ENCODE data around the gene PPP1CB. TPM values are rescaled to one million over a fixed set of nuclear protein-coding genes. Genes with fewer than 3 reads are reported as not detected.

Gene PPP1CB
- total and polyA plus RNA-seq, 10 of the 15 experiments (the other 5 are each of a cell fraction or from before 2014, with no cell fraction given) = 37.5 to 176 (median 84.9) TPM

DNA sequence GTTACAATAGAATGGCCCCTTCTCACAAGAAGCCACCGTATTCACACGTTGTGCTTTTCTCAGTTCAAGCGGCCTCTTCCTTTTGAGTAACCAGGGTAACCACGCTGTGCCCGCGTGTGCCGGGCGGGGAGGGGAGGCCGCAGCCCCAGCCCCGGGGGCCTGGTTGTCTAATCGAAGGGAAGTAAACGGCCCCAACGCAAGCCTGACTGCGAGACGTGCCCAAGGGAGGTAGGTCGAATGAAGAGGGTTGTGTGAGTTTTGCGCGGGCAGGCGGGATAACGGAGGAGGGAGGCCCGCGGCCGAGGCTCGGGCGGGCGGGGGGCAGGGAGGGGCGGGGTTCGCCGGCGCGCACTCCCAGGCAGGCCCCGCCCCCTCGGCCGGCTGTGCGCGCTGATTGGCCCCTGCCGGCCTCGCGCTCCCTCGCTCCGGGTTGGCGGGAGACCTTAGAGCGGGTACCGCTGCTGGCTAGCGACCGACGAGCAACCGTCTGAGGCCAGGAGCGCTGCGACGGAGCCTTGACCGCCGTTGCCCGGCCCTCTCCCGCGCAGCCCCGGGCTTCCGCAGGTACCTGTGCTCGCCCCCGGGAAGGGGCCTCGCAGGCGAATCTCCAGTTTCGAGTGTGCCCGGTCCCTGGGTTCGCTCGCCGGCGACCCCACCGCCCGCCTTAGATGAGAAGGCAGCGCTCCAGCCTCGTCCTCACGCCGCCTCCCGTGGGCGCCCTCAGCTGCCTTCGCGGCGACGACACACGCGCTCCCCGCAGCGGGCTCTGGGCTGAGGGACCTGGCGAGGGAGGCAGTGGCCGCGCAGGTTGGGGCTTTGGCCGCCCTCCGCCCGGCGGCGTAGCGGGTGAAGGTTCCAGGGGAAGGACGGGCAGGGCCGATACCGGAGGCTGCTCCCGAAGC lies 59.0 kb downstream of the PPP1CB start, which contains the start of gene SPDYA (continued):
- TF ChIP-seq BRCA1 (IDR thresholded peaks at IDR 0.05; ENCODE audit: low read depth, low read length) = no peak
- TF ChIP-seq RFX5 (IDR thresholded peaks at IDR 0.05; ENCODE audit: low read depth, low read length) = no peak
- TF ChIP-seq POLR2A (IDR thresholded peaks at IDR 0.05; ENCODE audit: low read depth, low read length) = peak; percentile 27; the same call in 1 of the 2 replicates
- peak; percentile 73; the same call in 1 of the 2 replicates for TF ChIP-seq NFYB (IDR thresholded peaks at IDR 0.05; ENCODE audit: insufficient read depth, low read depth, low read length)
- TF ChIP-seq RUNX3 (IDR thresholded peaks at IDR 0.05; ENCODE audit: low read length) = 0 out of 2 replicates have a peak, but pooled peaks have one; percentile 2
- no peak for TF ChIP-seq TARDBP (IDR thresholded peaks at IDR 0.05; ENCODE audit: borderline replicate concordance)

DNA sequence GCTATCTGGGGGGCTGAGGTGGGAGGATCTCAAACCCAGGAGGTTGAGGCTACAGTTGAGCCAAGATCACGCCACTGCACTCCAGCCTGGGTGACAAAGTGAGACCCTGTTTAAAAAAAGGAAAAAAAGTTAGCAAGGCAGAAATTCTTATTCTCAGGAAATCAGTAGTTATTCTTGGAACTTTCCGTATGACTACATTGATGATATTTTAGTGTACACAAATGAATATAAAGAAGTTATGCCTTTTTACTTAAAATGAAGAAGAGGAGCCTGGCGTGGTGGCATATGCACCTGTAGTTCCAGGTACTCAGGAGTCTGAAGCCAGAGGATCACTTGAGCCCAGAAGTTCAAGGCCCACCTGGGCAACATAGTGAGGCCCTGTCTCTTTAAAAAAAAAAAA lies 66.4 kb downstream of the PPP1CB start:
- Histone ChIP-seq H3K4me3 (no peak overlapping the region), H3K9me3 (replicated peaks; ENCODE audit: control insufficient read depth, insufficient read depth, low read length) (no peaks in the 10 kb centered on the region), H2AFZ (ENCODE audit: control insufficient read depth, low read depth, low read length) (no peak overlapping the region), H3K36me3 (ENCODE audit: control insufficient read depth in 2 of 2, insufficient read depth in 2 of 2, low read length in 1 of 2) (no peaks in the 10 kb centered on the region), H3K79me2 (ENCODE audit: control insufficient read depth, insufficient read depth, low read length) (no peaks in the 10 kb centered on the region), H3K27ac (ENCODE audit: control insufficient read depth, insufficient read depth) (no peak overlapping the region), H3K27me3 (replicated peaks in 1 of 2; ENCODE audit: control insufficient read depth in 2 of 2, insufficient read depth in 2 of 2, low read length in 1 of 2) (no peaks in the 10 kb centered on the region), H3K4me2 (ENCODE audit: control insufficient read depth, insufficient read depth) (no peak overlapping the region), H3K9ac (ENCODE audit: control insufficient read depth, insufficient read depth, low read length) (no peak overlapping the region), H4K20me1 (ENCODE audit: control insufficient read depth, insufficient read depth) (no peaks in the 10 kb centered on the region), H3K4me1 (ENCODE audit: control insufficient read depth, insufficient read depth, low read length) (no peaks in the 10 kb centered on the region)
- BruUV-seq (replicated peaks) = no TSS peak
- ChIA-PET RAD21 (ENCODE audit: unreplicated experiment) (no interaction called here), CTCF (no interaction called here), SMC1A (ENCODE audit: uncharacterized antibody, unreplicated experiment) (no interaction called here), POLR2A (no interaction called here)
- no peak for FAIRE-seq
- no peak for ATAC-seq
- in situ Hi-C loops (cut with MboI) = no loop called here
- WGBS (ENCODE audit: insufficient coverage, insufficient replicate concordance, low lambda C conversion rate, missing lambda C conversion rate) = 30% methylated on average over 3 of the region's 3 CpGs
- intact Hi-C loops (cut with micrococcal nuclease; ENCODE audit: unreplicated experiment) = no loop called here
- DNase-seq (ENCODE audit: low read depth, low spot score) = no peak
- peak; percentile 74; the same call in 1 of the 2 replicates for TF ChIP-seq MEF2A (IDR thresholded peaks at IDR 0.05; ENCODE audit: insufficient read depth, low read depth, low read length)
- no peak for TF ChIP-seq MTA2 (IDR thresholded peaks at IDR 0.05; ENCODE audit: low read depth)
- peak; percentile 35; the same call in 1 of the 2 replicates for TF ChIP-seq JUNB (IDR thresholded peaks at IDR 0.05)

Measured in GM12878 (cell line).